Mesothelial cell of epicardium (in vitro differentiated cells): ENCODE measurements around the gene GNA14. TPM values are rescaled to one million over a fixed set of nuclear protein-coding genes. Genes with fewer than 3 reads are reported as not detected.

Experiments
- DNase-seq, 2 experiments: peaks; one replicate each; pipeline ENCODE4 v3.0.0; 2021; ENCODE audit warnings: low spot score in 2 of 2; ENCODE audit not compliant: unreplicated experiment in 2 of 2
- H3K27ac Mint-ChIP-seq: 2 replicates; pipeline ENCODE4 v1.8.0; 2021; ENCODE audit warnings: mixed read lengths
- H3K27me3 Mint-ChIP-seq: 2 replicates; pipeline ENCODE4 v1.8.0; 2021; ENCODE audit warnings: low read depth, mixed read lengths
- H3K36me3 Mint-ChIP-seq: 2 replicates; pipeline ENCODE4 v1.8.0; 2021; ENCODE audit warnings: mixed read lengths
- H3K4me1 Mint-ChIP-seq: 2 replicates; pipeline ENCODE4 v1.8.0; 2021; ENCODE audit warnings: mixed read lengths
- H3K4me3 Mint-ChIP-seq: 2 replicates; pipeline ENCODE4 v1.8.0; 2021; ENCODE audit warnings: mild to moderate bottlenecking, moderate library complexity, mixed read lengths
- H3K9me3 Mint-ChIP-seq: 2 replicates; pipeline ENCODE4 v1.8.0; 2021; ENCODE audit warnings: mixed read lengths
- CTCF ChIP-seq: fragments of 200-600 bp; sonication (generic); IDR thresholded peaks from one replicate; pipeline ENCODE4 v1.5.0; 2021; ENCODE audit warnings: antibody characterized with exemption; ENCODE audit not compliant: unreplicated experiment
- total RNA-seq: library from RNA; stranded (reverse); gene quantifications from 3 replicates; pipeline ENCODE4 v1.2.1, GENCODE V29; 2021

Gene GNA14
- total RNA-seq, 1 donor from 2014 or later, result 0.22 TPM

DNA sequence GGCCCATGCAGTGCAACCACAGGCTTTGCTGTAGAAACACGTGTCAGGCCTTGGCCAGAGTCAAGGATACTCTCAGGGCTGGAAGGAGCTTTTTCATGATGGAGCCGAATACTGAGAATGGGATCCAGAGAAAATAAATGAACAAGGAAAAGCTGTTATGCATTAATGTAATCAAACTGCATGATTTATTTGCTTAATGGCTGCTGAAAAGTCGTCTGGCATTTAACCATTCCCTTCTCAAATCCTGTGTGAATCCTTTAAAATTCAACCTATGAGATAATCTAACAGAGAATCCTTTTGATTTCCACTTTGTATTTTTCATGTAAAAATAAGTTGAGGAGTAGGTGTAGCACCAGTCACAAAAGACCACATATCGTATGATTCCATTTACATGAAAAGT lies 24.1 kb upstream of the GNA14 start:
- Mint-ChIP-seq H3K9me3 (peaks cover 7% of the 10 kb centered on the region), H3K4me1 (peaks cover 12% of the 10 kb centered on the region), H3K36me3 (no peaks in the 10 kb centered on the region), H3K27me3 (no peaks in the 10 kb centered on the region), H3K27ac (peak overlapping the region; percentile 64), H3K4me3 (no peak overlapping the region)
- DNase-seq, result no peak
- TF ChIP-seq CTCF, result no peak

DNA sequence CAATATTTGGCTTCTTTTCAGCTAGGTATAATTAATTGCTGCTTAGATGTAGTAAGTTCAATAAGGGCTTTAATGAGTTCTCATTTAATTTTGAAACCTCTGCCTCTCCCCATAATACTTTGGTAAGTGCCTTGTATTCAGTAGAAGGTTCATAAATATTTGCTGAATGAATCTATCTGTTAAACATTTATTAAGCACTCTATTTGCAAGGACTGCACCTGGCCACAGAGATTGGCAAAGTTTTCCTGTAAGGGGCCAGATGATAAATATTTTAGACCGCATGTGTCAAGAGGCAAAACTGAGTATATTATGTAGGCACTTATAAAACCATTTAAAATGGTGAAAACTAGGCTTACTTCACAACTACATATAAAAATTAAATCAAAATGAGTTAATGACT lies 19.0 kb upstream of the GNA14 start:
- Mint-ChIP-seq H3K36me3 (no peaks in the 10 kb centered on the region), H3K4me3 (no peak overlapping the region), H3K27me3 (no peaks in the 10 kb centered on the region)

GRCh38 chr9:77663754-77664153 lies 15.6 kb upstream of the GNA14 start:
- no peak for TF ChIP-seq CTCF
- Mint-ChIP-seq H3K27me3 (no peaks in the 10 kb centered on the region), H3K36me3 (no peaks in the 10 kb centered on the region), H3K27ac (no peak overlapping the region), H3K9me3 (peaks cover 7% of the 10 kb centered on the region), H3K4me3 (no peak overlapping the region), H3K4me1 (peaks cover 16% of the 10 kb centered on the region)
- no peak for DNase-seq

More for the DNA sequence above, 19.0 kb upstream of the GNA14 start:
- TF ChIP-seq CTCF, result no peak
- peaks cover 16% of the 10 kb centered on the region for H3K4me1 Mint-ChIP-seq
- no peak overlapping the region for H3K27ac Mint-ChIP-seq
- peaks cover 7% of the 10 kb centered on the region for H3K9me3 Mint-ChIP-seq
- no peak for DNase-seq

GRCh38 chr9:77661566-77662085 lies 13.5 kb upstream of the GNA14 start:
- no peak overlapping the region for H3K4me3 Mint-ChIP-seq
- no peaks in the 10 kb centered on the region for H3K9me3 Mint-ChIP-seq
- DNase-seq, result no peak
- no peaks in the 10 kb centered on the region for H3K36me3 Mint-ChIP-seq
- TF ChIP-seq CTCF, result no peak
- H3K27ac Mint-ChIP-seq, result no peak overlapping the region
- peaks cover 16% of the 10 kb centered on the region for H3K4me1 Mint-ChIP-seq
- H3K27me3 Mint-ChIP-seq, result no peaks in the 10 kb centered on the region

DNA sequence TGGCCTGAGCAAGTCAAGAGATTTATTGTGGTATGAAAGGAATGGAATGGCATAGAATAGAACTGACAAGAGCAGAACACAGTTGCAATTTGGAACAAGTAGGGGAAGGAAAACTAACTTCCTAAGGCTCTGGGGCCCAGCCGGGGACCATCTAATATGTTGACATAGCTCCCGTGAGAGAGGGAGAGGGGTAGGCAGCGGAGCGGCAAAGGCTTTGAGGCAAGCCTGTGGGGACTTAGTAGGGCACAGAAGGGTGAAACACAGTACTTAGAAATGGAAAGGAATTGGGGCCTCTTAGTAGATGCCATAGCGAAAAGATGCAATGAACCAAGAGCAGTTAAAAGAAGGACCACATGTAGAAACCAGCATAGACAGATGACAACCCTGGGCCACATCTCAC lies 11.8 kb upstream of the GNA14 start:
- Mint-ChIP-seq H3K36me3 (no peaks in the 10 kb centered on the region), H3K27me3 (no peaks in the 10 kb centered on the region), H3K9me3 (no peaks in the 10 kb centered on the region), H3K4me3 (no peak overlapping the region), H3K27ac (no peak overlapping the region), H3K4me1 (peaks cover 16% of the 10 kb centered on the region)
- DNase-seq, result no peak
- TF ChIP-seq CTCF, result no peak

DNA sequence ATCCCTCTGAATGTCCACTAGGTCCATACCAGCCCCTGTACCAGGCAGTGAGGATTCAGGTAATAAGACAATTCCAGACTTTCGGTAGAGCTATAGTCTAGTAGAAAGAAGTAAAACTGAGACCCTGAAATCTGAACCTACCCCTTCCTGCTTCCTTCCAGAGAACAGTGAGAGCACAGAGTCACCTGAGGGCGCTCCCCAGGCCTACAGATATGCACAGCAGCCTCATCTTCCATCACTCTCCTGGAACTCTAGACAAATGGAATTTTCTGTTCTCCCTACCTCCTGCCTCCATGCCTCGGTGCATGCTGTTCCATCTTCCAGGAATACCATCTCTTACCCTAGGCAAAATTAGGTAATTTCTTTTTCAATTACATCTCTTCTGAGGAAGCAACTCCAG lies 3.1 kb upstream of the GNA14 start:
- Mint-ChIP-seq H3K9me3 (no peaks in the 10 kb centered on the region), H3K27ac (no peak overlapping the region), H3K36me3 (no peaks in the 10 kb centered on the region), H3K27me3 (no peaks in the 10 kb centered on the region), H3K4me3 (no peak overlapping the region), H3K4me1 (peaks cover 5% of the 10 kb centered on the region)
- no peak for TF ChIP-seq CTCF
- DNase-seq, result no peak
